Kidney (tissue), 14 donors: Measurements from ENCODE around the gene SLC49A3. TPM values are rescaled to one million over a fixed set of nuclear protein-coding genes. Genes with fewer than 3 reads are reported as not detected.
A peak's percentile ranks its signal among the peaks of the same experiment; 100 is the strongest.

Experiments used
- DNase-seq, 5 donors: peaks; one replicate each; pipeline ENCODE4 v3.0.0-alpha.2; 2013 to 2020
- FAIRE-seq: peaks from 2 replicates; lab custom pipeline; 2012; peaks lifted over from hg19 to GRCh38; lab: Jason Lieb, UNC
- H3K27ac ChIP-seq, 2 donors: one replicate each; pipeline ENCODE4 v1.7.0; 2013; ENCODE audit warnings: low read depth in 2 of 2, low read length in 2 of 2, inconsistent platforms in 1 of 2
- H3K27me3 ChIP-seq: one replicate; pipeline ENCODE4 v1.7.1; 2013; ENCODE audit warnings: low read length, inconsistent platforms; ENCODE audit not compliant: control insufficient read depth, insufficient read depth
- H3K36me3 ChIP-seq, 3 donors: one replicate each; pipeline versions ENCODE4 v1.7.0 to v1.7.1; 2013; ENCODE audit warnings: low read length in 3 of 3, control low read depth in 1 of 3, inconsistent platforms in 1 of 3; ENCODE audit not compliant: insufficient read depth in 3 of 3, control insufficient read depth in 2 of 3
- H3K4me1 ChIP-seq, 3 donors: one replicate each; pipeline versions ENCODE4 v1.7.0 to v1.7.1; 2013; ENCODE audit warnings: low read length in 3 of 3, inconsistent platforms in 1 of 3, low read depth in 1 of 3; ENCODE audit not compliant: control insufficient read depth in 2 of 3, insufficient read depth in 2 of 3
- H3K4me3 ChIP-seq, 3 donors: one replicate each; pipeline versions ENCODE4 v1.7.0 to v1.8.1; 2013; ENCODE audit warnings: low read length in 3 of 3, control low read depth in 1 of 3, inconsistent platforms in 1 of 3
- H3K9ac ChIP-seq, 3 donors: one replicate each; pipeline versions ENCODE4 v1.7.0 to v1.7.1; 2013; ENCODE audit warnings: low read length in 3 of 3, control low read depth in 1 of 3, inconsistent platforms in 1 of 3
- H3K9me3 ChIP-seq, 3 donors: one replicate each; pipeline versions ENCODE4 v1.7.0 to v1.7.1; 2013; ENCODE audit warnings: low read length in 3 of 3, control low read depth in 1 of 3, inconsistent platforms in 1 of 3; ENCODE audit not compliant: control insufficient read depth in 2 of 3, insufficient read depth in 1 of 3
- intact Hi-C: fragments of 100-400 bp; cut with DNase I; formaldehyde crosslinking; loops from one replicate; pipeline ENCODE4 v1.11.1; 2022
- polyA plus RNA-seq: library from polyadenylated mRNA; stranded (reverse); fragments of 350-450 nt; fragmentation: Illumina TruSeq; extraction: RNeasy Lipid Tissue Mini Kit (QIAGEN cat#74804); gene quantifications from one replicate; pipeline ENCODE4 v1.2.3, GENCODE V29; 2014; ENCODE audit warnings: low read depth, low replicate concordance; ENCODE audit not compliant: insufficient read depth
- total RNA-seq: library from RNA; stranded (reverse); fragmentation: NEBNext Ultra II Directional; extraction: Animal tissue kit (Norgen Biotek cat#: 25700); gene quantifications from one replicate; pipeline ENCODE4 v1.2.1, GENCODE V29; 2021
- TF ChIP-seq, protein P1 (sequence below): IDR thresholded peaks from 3 replicates; pipeline ENCODE4 v1.5.1; 2012; ENCODE audit warnings: mild to moderate bottlenecking, moderate library complexity, borderline replicate concordance; ENCODE audit not compliant: insufficient read depth; ENCODE audit errors: extremely low read depth
- donor health status: control.
- donor health status: control.
- donor health status: control.
- donor health status: control.
- donor health status: control.
- donor health status: DM: yes; HTN: yes; CAD: no.
- donor health status: Normal renal cell carcinoma (clear cell type).

The SLC49A3 gene
- total and polyA plus RNA-seq, 2 donors from 2014 or later, result 12.6 to 18.2 TPM

GRCh38 chr4:726235-726787 is 37.4 kb upstream of the SLC49A3 start:
- TF ChIP-seq, protein P1, sequence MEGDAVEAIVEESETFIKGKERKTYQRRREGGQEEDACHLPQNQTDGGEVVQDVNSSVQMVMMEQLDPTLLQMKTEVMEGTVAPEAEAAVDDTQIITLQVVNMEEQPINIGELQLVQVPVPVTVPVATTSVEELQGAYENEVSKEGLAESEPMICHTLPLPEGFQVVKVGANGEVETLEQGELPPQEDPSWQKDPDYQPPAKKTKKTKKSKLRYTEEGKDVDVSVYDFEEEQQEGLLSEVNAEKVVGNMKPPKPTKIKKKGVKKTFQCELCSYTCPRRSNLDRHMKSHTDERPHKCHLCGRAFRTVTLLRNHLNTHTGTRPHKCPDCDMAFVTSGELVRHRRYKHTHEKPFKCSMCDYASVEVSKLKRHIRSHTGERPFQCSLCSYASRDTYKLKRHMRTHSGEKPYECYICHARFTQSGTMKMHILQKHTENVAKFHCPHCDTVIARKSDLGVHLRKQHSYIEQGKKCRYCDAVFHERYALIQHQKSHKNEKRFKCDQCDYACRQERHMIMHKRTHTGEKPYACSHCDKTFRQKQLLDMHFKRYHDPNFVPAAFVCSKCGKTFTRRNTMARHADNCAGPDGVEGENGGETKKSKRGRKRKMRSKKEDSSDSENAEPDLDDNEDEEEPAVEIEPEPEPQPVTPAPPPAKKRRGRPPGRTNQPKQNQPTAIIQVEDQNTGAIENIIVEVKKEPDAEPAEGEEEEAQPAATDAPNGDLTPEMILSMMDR, result no peak
- DNase-seq, result no peak
- no peak for FAIRE-seq
- Histone ChIP-seq H3K36me3 (no peaks in the 10 kb centered on the region), H3K27me3 (no peaks in the 10 kb centered on the region), H3K4me1 (peaks cover 0 to 18% (median 3%) of the 10 kb centered on the region in 3 donors), H3K9me3 (no peaks in the 10 kb centered on the region), H3K27ac (peak overlapping the region in 1 of 2 donors; percentile 28), H3K4me3 (no peak overlapping the region), H3K9ac (no peak overlapping the region)
- intact Hi-C loops, result no loop called here

DNA sequence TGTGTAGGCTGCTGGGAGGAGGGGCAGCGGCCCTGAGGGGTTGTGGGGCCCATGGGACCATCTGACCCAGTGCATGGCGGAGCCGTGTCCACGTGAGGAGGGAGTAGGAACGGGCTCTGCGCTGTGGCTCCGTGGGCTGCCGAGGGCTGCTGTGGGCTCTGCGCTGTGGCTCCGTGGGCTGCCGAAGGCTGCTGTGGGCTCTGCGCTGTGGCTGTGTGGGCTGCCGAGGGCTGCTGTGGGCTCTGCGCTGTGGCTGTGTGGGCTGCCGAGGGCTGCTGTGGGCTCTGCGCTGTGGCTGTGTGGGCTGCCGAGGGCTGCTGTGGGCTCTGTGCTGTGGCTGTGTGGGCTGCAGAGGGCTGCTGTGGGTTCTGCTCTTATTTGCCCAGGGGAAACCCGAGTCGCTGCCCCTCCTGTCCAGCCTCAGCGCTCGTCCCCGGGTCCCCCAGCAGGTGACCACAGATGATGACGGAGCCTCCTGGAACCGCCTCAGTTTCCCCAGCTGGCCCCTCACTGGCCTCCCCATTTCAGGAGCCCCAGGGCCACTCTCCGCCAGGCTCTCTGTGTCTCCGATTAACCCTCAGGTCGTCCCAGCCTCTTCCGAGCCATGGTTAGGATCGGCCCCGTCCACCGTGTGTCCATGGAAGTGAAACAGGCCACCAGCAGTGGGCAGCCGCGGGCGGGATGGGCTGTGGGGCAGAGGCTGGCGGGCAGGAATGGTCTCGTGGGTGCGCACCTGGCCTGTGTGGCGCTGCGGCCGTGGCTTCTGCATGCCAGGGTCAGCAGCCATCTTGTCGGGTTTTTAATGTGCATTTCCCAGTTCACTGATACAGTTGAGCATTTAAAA is 36.7 kb upstream of the SLC49A3 start:
- DNase-seq (no peak), FAIRE-seq (no peak)
- intact Hi-C loops, result no loop called here
- TF ChIP-seq, protein P1, result no peak
- Histone ChIP-seq H3K4me1 (peaks cover 0 to 23% (median 3%) of the 10 kb centered on the region in 3 donors), H3K4me3 (no peak overlapping the region), H3K9ac (no peak overlapping the region), H3K9me3 (no peaks in the 10 kb centered on the region), H3K27ac (no peak overlapping the region), H3K27me3 (no peaks in the 10 kb centered on the region), H3K36me3 (no peaks in the 10 kb centered on the region)

DNA sequence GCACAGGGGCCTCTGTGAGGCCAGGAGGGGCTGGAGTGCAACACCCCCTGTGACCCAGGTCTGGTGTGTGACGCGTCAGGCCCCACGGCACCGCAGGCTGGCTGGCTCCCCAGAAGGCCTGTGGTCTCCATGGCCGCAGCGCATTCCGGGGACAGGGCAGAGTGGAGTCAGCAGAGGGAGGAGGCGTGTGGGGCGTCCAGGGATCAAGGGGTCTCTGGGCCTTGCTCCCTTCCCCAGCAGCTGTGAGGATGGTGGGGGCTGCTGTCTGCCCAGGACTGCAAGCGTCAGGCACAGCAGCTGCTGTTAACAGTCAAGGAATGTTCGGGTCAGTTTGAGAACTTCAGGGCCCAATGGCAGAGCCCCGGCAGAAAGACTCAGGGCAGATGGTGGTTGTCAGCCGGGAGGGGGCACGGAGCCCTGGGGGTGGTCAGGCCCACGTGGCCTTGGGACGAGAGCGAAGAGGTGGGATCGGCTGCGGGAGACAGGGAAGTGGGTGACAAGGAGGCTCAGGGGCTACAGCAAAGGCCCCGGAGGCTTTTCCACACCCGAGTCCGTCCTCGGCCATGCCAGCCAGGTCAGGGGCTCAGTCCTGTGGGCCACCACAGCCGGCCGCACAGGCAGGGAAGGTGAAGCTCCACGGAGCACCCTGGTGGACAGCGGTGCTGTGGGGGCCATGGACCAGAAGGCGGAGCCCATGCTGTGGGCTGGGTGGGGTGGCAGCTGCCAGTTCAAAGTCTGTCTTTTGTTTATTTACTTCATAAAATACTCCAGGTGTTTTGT is 35.0 kb upstream of the SLC49A3 start:
- peaks cover 0 to 23% (median 3%) of the 10 kb centered on the region in 3 donors for H3K4me1 ChIP-seq
- TF ChIP-seq, protein P1, result no peak
- H3K9ac ChIP-seq, result no peak overlapping the region
- H3K9me3 ChIP-seq, result no peaks in the 10 kb centered on the region
- no peaks in the 10 kb centered on the region for H3K27me3 ChIP-seq
- intact Hi-C loops, result no loop called here
- H3K4me3 ChIP-seq, result no peak overlapping the region
- FAIRE-seq (no peak), DNase-seq (peak in 1 of 5 donors; percentile 44)
- H3K27ac ChIP-seq, result no peak overlapping the region
- no peaks in the 10 kb centered on the region for H3K36me3 ChIP-seq
